Stimulated activated naive CD4-positive, alpha-beta T cell (primary cell): Measurements from ENCODE around the gene BMP15.

Source experiments
- DNase-seq, 6 experiments: peaks; one replicate each; lab custom pipeline; 2025; lab: John Stamatoyannopoulos, UW

Gene BMP15

DNA sequence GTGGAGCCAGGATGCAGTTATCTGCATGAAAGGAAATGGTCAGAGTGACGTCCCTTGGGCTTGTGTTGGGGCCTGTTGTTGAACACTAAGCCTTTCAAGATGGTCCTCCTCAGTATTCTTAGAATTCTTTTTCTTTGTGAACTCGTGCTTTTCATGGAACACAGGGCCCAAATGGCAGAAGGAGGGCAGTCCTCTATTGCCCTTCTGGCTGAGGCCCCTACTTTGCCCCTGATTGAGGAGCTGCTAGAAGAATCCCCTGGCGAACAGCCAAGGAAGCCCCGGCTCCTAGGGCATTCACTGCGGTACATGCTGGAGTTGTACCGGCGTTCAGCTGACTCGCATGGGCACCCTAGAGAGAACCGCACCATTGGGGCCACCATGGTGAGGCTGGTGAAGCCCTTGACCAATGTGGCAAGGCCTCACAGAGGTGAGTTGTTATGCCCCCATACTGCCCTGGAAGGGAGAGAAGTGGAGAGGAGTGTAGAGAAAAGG, at the start of gene BMP15:
TSS of gene BMP15 (plus strand) at position 51 of the 492 bp plus-strand sequence. CDS start at position 100, 49 bp downstream.
- DNase-seq: no peak

DNA sequence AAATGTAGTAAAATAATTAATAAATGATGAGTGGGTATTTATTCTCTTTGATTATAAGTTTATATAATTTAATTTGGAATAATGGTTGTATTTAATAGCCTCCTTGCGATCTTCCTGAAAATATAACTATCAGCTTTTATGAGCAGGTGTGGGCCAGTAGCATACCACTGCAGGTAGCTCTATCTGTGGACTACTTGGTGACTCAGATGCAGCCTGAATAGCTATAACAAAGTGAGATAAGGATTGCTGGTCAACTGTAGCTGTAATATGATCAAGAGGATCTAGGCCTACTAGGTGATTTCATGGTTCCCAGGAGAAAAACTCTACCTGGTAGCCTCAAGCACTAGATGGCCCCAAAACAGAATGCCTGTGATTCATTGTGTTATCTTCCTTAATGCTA, 47.1 kb upstream of the BMP15 start:
- DNase-seq: no peak

GRCh38 chrX:50865311-50865710, 45.2 kb upstream of the BMP15 start:
- no peak for DNase-seq

DNA sequence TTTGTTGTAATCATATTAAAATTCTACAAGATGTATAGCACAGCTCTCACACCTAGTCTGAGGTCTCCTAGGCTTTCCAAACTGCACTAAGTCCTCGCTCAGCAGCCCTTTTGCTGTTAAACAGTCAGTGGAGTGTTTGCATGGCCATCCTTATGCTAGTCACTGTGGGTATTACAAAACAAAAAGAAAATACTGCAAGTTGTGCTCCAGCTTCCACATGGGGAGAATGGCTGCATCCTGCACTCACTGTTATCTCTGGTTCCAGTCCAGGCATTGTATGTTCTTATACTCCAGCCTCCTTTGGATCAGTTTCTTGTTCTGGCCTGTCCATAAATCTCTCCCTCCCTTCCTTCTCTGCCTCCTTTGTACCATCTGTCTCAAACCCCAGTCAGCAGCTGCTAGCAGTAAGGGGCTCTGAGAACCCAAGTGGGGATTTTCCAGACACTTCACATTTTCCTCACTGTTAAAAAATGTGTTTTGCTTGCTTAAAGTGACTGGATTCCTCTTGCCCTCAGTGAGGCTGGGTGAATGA, 38.5 kb upstream of the BMP15 start:
- DNase-seq: no peak

DNA sequence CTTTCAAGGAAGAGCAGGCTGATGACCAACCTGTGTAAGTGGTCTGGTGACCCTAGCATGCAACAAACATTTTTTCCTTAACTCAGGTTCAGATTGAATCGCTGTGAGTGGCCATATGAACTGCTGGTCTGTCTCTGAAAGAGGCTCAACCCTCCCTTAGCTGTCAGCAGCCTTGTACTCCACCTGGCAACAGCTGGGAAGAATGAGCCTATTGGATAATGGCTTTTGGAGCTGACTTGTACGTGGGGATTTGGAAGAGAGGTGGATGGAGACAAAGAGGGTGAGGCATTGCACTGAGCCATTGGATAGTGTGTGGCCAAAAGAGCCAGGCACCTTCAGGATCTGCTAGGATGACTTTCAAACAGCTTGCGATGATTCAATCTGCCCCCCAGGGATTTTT, 35.7 kb upstream of the BMP15 start:
- no peak for DNase-seq

- DNase-seq: no peak
These were observed 34.0 kb upstream of the BMP15 start for GRCh38 chrX:50876551-50876950.

- DNase-seq: no peak
These were observed 33.2 kb upstream of the BMP15 start for GRCh38 chrX:50877310-50877709.

DNA sequence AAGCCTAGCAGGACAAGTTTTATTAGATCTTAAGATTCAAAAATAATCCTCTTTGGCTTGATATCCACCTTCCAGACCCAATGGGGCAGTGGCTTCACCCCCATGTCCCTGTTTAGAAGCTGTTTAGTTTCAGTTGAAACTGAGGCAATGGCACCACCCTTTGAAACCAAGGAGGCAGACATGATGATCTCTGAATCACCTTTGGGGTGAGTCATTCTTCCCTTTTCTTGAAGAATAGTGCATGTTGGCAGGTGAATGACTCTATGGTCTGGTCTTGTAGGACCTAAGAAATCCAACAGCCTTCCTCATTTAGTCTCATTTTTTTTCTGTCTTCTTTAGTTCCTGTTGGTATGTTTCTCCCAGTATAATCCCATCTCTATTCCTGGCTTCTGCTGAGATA, 29.5 kb upstream of the BMP15 start:
- DNase-seq: no peak

DNA sequence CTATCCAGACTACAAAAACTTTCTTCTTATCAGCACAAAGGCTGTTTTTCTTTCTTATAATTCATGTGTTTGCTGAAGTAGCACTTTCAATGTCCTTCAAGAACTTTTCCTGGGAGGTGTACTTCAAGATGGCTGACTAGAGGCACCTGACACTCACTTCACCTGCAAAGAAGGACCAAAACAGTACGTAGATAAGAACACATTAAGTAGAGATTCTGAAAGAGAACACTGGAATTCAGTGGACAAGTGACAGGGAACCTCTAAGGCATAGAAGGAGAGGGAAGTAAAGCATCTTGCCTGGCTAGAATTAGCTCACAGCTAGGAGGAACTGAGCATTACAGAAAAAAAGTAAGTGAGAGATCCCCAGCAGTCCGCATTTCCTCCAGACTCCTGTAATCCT, 21.7 kb upstream of the BMP15 start:
- DNase-seq: no peak

- DNase-seq: no peak
These were observed 21.0 kb upstream of the BMP15 start for GRCh38 chrX:50889582-50889981.

DNA sequence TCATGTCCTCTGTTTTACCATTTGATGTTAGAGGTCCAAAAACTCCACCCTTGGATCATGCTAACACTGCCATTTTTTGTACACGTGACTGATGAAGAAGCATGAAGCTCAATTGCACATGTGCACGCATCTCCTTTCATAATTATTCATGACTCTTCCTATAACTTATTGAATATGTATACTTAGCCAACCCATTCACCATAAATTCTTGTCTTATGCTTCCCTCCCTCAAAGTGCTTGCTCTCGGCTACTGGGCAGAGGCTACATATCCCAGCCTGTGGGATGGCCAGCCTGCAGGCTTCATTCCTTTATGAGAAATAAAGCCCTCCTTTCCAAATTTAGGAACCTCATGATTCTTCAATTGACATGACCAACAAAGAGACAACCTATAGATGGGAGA, 17.5 kb upstream of the BMP15 start:
- no peak for DNase-seq

GRCh38 chrX:50893466-50893865, 17.1 kb upstream of the BMP15 start:
- DNase-seq: no peak

- no peak for DNase-seq
These were observed 5.2 kb upstream of the BMP15 start for GRCh38 chrX:50905334-50905733.

- no peak for DNase-seq
These were observed 3.0 kb downstream of the BMP15 start for GRCh38 chrX:50913520-50913919.

GRCh38 chrX:50920132-50920531, 9.6 kb downstream of the BMP15 start:
- DNase-seq: no peak

GRCh38 chrX:50927127-50927526, 16.6 kb downstream of the BMP15 start:
- no peak for DNase-seq

- no peak for DNase-seq
These were observed 31.1 kb downstream of the BMP15 start for GRCh38 chrX:50941638-50942037.

DNA sequence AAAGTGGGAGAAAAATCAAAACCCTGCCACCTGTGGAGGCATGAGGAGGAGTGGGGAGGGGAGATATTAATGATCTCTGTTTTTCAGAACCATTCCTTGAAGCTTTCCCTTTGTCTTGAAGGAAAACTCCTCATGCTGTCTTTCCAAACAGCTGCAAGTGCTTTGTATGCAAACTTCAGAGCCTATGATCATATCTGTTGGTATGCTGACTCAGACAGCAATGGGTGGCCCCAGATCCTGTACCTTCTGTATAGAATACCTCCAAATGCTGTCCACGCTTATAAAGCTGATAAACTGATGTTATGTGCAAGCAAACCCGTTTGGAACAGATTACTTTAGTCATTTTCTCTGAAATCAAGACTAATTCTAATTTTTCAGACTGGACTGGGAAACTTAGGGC, 31.9 kb downstream of the BMP15 start:
- no peak for DNase-seq

- DNase-seq: no peak
These were observed 41.9 kb downstream of the BMP15 start for GRCh38 chrX:50952406-50952805.

DNA sequence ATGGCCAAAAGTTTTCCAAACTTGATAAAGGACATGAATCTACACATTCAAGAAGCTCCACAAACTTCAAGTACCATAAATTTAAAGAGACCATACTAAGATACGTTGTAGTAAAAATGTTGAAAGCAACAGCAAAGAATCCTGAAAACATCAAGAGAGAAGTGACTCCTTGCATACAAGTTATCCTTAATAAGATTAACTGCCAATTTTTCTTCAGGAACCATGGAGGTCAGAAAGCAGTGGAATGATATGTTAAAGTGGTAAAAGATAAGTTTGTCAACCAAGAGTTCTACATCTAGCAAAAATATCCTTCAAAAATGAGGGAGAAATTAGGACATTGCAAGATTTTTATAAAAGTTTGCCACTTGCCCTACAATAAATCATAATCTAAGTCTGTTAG, 43.3 kb downstream of the BMP15 start:
- DNase-seq: no peak

GRCh38 chrX:50962156-50962555, 51.6 kb downstream of the BMP15 start:
- DNase-seq: no peak

GRCh38 chrX:50963842-50964241, 53.3 kb downstream of the BMP15 start:
- DNase-seq: no peak
